Caco-2 (cell line): Measurements from ENCODE around the gene CCDC63. TPM values are rescaled to one million over a fixed set of nuclear protein-coding genes. Genes with fewer than 3 reads are reported as not detected.
A peak's percentile ranks its signal among the peaks of the same experiment; 100 is the strongest.

Experiments
- BruUV-seq: library from RNA; stranded (reverse); fragments of 400-500 nt; replicated peaks from 2 replicates; lab custom pipeline; 2021; lab: Mats Ljungman, UMichigan
- CTCF ChIA-PET: fragments of 300-600 bp; sonication (Branson Sonifier 250); formaldehyde crosslinking; loops from one replicate; lab custom pipeline; 2022; ENCODE audit warnings: antibody characterized with exemption; lab: Charles Lee
- POLR2A ChIA-PET: fragments of 300-600 bp; sonication (Branson Sonifier 250); formaldehyde crosslinking; loops from one replicate; lab custom pipeline; 2022; ENCODE audit warnings: antibody characterized with exemption; lab: Charles Lee
- DNase-seq, 2 experiments: peaks; one replicate each; pipeline versions ENCODE4 v3.0.0 to v3.0.0-alpha.2; 2020 to 2022
- H3K27me3 ChIP-seq: replicated peaks from 2 replicates; pipeline ENCODE4 v1.6.0; 2011; ENCODE audit warnings: low read length; ENCODE audit not compliant: control insufficient read depth, insufficient read depth
- H3K36me3 ChIP-seq: 2 replicates; pipeline ENCODE4 v1.5.1; 2011; ENCODE audit warnings: low read length; ENCODE audit not compliant: control insufficient read depth, insufficient read depth
- H3K4me1 ChIP-seq: fragments of 250-450 bp; sonication (Bioruptor Pico); 2 replicates; pipeline ENCODE4 v1.5.1; 2020; ENCODE audit warnings: mild to moderate bottlenecking
- H3K4me3 ChIP-seq: 2 replicates; pipeline ENCODE4 v1.5.1; 2011; ENCODE audit warnings: low read depth, mild to moderate bottlenecking, control low read depth, low read length
- H3K9me3 ChIP-seq: fragments of 250-450 bp; sonication (Bioruptor Pico); 2 replicates; pipeline ENCODE4 v1.5.1; 2020; ENCODE audit warnings: mild to moderate bottlenecking, moderate library complexity
- H3K27ac Mint-ChIP-seq: one replicate; pipeline ENCODE4 v1.8.0; 2022; ENCODE audit warnings: mixed read lengths; ENCODE audit not compliant: unreplicated experiment
- H3K27me3 Mint-ChIP-seq: one replicate; pipeline ENCODE4 v1.8.0; 2022; ENCODE audit warnings: mixed read lengths; ENCODE audit not compliant: insufficient read depth, unreplicated experiment
- H3K36me3 Mint-ChIP-seq: one replicate; pipeline ENCODE4 v1.8.0; 2022; ENCODE audit warnings: mild to moderate bottlenecking, mixed read lengths; ENCODE audit not compliant: insufficient read depth, unreplicated experiment
- H3K4me1 Mint-ChIP-seq: one replicate; pipeline ENCODE4 v1.8.0; 2022; ENCODE audit warnings: low read depth, mixed read lengths; ENCODE audit not compliant: unreplicated experiment
- H3K4me3 Mint-ChIP-seq: one replicate; pipeline ENCODE4 v1.8.0; 2022; ENCODE audit warnings: mild to moderate bottlenecking, moderate library complexity, mixed read lengths; ENCODE audit not compliant: unreplicated experiment
- H3K9me3 Mint-ChIP-seq: one replicate; pipeline ENCODE4 v1.8.0; 2022; ENCODE audit warnings: mixed read lengths; ENCODE audit not compliant: unreplicated experiment
- CTCF ChIP-seq, 2 experiments: fragments of 200-600 bp in 1 of 2; IDR thresholded peaks; 1 replicate in 1 of 2; 2 replicates in 1 of 2; pipeline versions ENCODE4 v1.5.1 to v1.8.0; 2011 to 2022; ENCODE audit warnings: antibody characterized with exemption in 1 of 2, control low read depth in 1 of 2, inconsistent platforms in 1 of 2, low read depth in 1 of 2, low read length in 1 of 2, mild to moderate bottlenecking in 1 of 2, moderate library complexity in 1 of 2; ENCODE audit not compliant: insufficient read depth in 1 of 2, severe bottlenecking in 1 of 2, unreplicated experiment in 1 of 2
- intact Hi-C: fragments of 100-400 bp; cut with micrococcal nuclease; formaldehyde crosslinking; loops from one replicate; pipeline ENCODE4 v1.10.0; 2022; ENCODE audit not compliant: unreplicated experiment
- total RNA-seq: library from RNA; stranded (reverse); gene quantifications from 2 replicates; pipeline ENCODE4 v1.2.3, GENCODE V29; 2022

The CCDC63 gene
- total RNA-seq, 1 experiment from 2014 or later: not detected

GRCh38 chr12:110860833-110861296, 14.1 kb downstream of the CCDC63 start:
- no peak for DNase-seq
- Mint-ChIP-seq H3K27me3 (peaks cover 2% of the 10 kb centered on the region), H3K9me3 (no peaks in the 10 kb centered on the region), H3K4me1 (no peaks in the 10 kb centered on the region), H3K4me3 (no peak overlapping the region), H3K36me3 (no peaks in the 10 kb centered on the region), H3K27ac (no peak overlapping the region)
- no TSS peak for BruUV-seq
- ChIA-PET CTCF (no interaction called here), POLR2A (no interaction called here)
- Histone ChIP-seq H3K36me3 (no peaks in the 10 kb centered on the region), H3K9me3 (no peaks in the 10 kb centered on the region), H3K27me3 (no peaks in the 10 kb centered on the region), H3K4me3 (no peak overlapping the region), H3K4me1 (no peaks in the 10 kb centered on the region)
- intact Hi-C loops: no loop called here
- TF ChIP-seq CTCF (IDR thresholded peaks at IDR 0.05; ENCODE audit: insufficient read depth in 1 of 2, low read depth in 1 of 2, low read length in 1 of 2, severe bottlenecking in 1 of 2, unreplicated experiment in 1 of 2): no peak

- CTCF ChIA-PET: no interaction called here
Measured at GRCh38 chr12:110861729-110862128, 14.9 kb downstream of the CCDC63 start.

GRCh38 chr12:110862329-110862728, 15.5 kb downstream of the CCDC63 start:
- intact Hi-C loops: no loop called here
- Mint-ChIP-seq H3K9me3 (no peaks in the 10 kb centered on the region), H3K4me3 (no peak overlapping the region), H3K27me3 (peaks cover 2% of the 10 kb centered on the region), H3K36me3 (no peaks in the 10 kb centered on the region), H3K27ac (no peak overlapping the region), H3K4me1 (no peaks in the 10 kb centered on the region)
- Histone ChIP-seq H3K9me3 (no peaks in the 10 kb centered on the region), H3K4me1 (no peaks in the 10 kb centered on the region), H3K36me3 (no peaks in the 10 kb centered on the region), H3K4me3 (no peak overlapping the region), H3K27me3 (no peaks in the 10 kb centered on the region)
- TF ChIP-seq CTCF (IDR thresholded peaks at IDR 0.05; ENCODE audit: insufficient read depth in 1 of 2, low read depth in 1 of 2, low read length in 1 of 2, severe bottlenecking in 1 of 2, unreplicated experiment in 1 of 2): no peak
- no TSS peak for BruUV-seq
- CTCF ChIA-PET: no interaction called here
- POLR2A ChIA-PET: no interaction called here
- DNase-seq: no peak

More at GRCh38 chr12:110861729-110862128, 14.9 kb downstream of the CCDC63 start:
- Mint-ChIP-seq H3K9me3 (no peaks in the 10 kb centered on the region), H3K4me3 (no peak overlapping the region), H3K27me3 (peaks cover 2% of the 10 kb centered on the region), H3K4me1 (no peaks in the 10 kb centered on the region), H3K36me3 (no peaks in the 10 kb centered on the region), H3K27ac (no peak overlapping the region)
- Histone ChIP-seq H3K4me1 (no peaks in the 10 kb centered on the region), H3K36me3 (no peaks in the 10 kb centered on the region), H3K27me3 (no peaks in the 10 kb centered on the region), H3K9me3 (no peaks in the 10 kb centered on the region), H3K4me3 (no peak overlapping the region)
- no TSS peak for BruUV-seq
- POLR2A ChIA-PET: no interaction called here
- DNase-seq: no peak
- TF ChIP-seq CTCF (IDR thresholded peaks at IDR 0.05; ENCODE audit: insufficient read depth in 1 of 2, low read depth in 1 of 2, low read length in 1 of 2, severe bottlenecking in 1 of 2, unreplicated experiment in 1 of 2): peak; percentile 8 to 21
- intact Hi-C loops: no loop called here
